Measurements from ENCODE around the gene MCRS1. TPM values are rescaled to one million over a fixed set of nuclear protein-coding genes. Genes with fewer than 3 reads are reported as not detected.

Gene MCRS1
- total RNA-seq, 4 donors from 2014 or later, result 42.4 to 73.6 (median 61.1) TPM

- H3K36me3 ChIP-seq, result no peaks in the 10 kb centered on the region
- H3K27ac ChIP-seq, result no peak overlapping the region
- H3K4me1 ChIP-seq, result peaks cover 17% of the 10 kb centered on the region
- no peak for DNase-seq (ENCODE audit: low spot score in 2 of 2)
- no peaks in the 10 kb centered on the region for H3K9me3 ChIP-seq
- no peak overlapping the region for H3K4me3 ChIP-seq
- 100% methylated on average over 1 of the region's 3 CpGs for WGBS
- TF ChIP-seq EP300 (IDR thresholded peaks at IDR 0.05), result no peak
- TF ChIP-seq POLR2A (IDR thresholded peaks at IDR 0.05), result no peak
- TF ChIP-seq POLR2AphosphoS5 (IDR thresholded peaks at IDR 0.05), result no peak
- TF ChIP-seq, protein P1, sequence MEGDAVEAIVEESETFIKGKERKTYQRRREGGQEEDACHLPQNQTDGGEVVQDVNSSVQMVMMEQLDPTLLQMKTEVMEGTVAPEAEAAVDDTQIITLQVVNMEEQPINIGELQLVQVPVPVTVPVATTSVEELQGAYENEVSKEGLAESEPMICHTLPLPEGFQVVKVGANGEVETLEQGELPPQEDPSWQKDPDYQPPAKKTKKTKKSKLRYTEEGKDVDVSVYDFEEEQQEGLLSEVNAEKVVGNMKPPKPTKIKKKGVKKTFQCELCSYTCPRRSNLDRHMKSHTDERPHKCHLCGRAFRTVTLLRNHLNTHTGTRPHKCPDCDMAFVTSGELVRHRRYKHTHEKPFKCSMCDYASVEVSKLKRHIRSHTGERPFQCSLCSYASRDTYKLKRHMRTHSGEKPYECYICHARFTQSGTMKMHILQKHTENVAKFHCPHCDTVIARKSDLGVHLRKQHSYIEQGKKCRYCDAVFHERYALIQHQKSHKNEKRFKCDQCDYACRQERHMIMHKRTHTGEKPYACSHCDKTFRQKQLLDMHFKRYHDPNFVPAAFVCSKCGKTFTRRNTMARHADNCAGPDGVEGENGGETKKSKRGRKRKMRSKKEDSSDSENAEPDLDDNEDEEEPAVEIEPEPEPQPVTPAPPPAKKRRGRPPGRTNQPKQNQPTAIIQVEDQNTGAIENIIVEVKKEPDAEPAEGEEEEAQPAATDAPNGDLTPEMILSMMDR (IDR thresholded peaks at IDR 0.05), result no peak
- H3K27me3 ChIP-seq, result peaks cover 36% of the 10 kb centered on the region
Observed at GRCh38 chr12:49546481-49546880, 21.5 kb downstream of the MCRS1 start.

GRCh38 chr12:49545815-49546214 is 22.1 kb downstream of the MCRS1 start:
- Histone ChIP-seq H3K27ac (no peak overlapping the region), H3K27me3 (peaks cover 36% of the 10 kb centered on the region), H3K4me3 (no peak overlapping the region), H3K36me3 (no peaks in the 10 kb centered on the region), H3K9me3 (no peaks in the 10 kb centered on the region), H3K4me1 (peaks cover 17% of the 10 kb centered on the region)
- 92% methylated on average over 2 of the region's 4 CpGs for whole genome bisulfite sequencing
- TF ChIP-seq POLR2AphosphoS5 (IDR thresholded peaks at IDR 0.05) (no peak), POLR2A (IDR thresholded peaks at IDR 0.05) (no peak), EP300 (IDR thresholded peaks at IDR 0.05) (no peak)
- TF ChIP-seq, protein P1 (IDR thresholded peaks at IDR 0.05), result no peak
- no peak for DNase-seq (ENCODE audit: low spot score in 2 of 2)

DNA sequence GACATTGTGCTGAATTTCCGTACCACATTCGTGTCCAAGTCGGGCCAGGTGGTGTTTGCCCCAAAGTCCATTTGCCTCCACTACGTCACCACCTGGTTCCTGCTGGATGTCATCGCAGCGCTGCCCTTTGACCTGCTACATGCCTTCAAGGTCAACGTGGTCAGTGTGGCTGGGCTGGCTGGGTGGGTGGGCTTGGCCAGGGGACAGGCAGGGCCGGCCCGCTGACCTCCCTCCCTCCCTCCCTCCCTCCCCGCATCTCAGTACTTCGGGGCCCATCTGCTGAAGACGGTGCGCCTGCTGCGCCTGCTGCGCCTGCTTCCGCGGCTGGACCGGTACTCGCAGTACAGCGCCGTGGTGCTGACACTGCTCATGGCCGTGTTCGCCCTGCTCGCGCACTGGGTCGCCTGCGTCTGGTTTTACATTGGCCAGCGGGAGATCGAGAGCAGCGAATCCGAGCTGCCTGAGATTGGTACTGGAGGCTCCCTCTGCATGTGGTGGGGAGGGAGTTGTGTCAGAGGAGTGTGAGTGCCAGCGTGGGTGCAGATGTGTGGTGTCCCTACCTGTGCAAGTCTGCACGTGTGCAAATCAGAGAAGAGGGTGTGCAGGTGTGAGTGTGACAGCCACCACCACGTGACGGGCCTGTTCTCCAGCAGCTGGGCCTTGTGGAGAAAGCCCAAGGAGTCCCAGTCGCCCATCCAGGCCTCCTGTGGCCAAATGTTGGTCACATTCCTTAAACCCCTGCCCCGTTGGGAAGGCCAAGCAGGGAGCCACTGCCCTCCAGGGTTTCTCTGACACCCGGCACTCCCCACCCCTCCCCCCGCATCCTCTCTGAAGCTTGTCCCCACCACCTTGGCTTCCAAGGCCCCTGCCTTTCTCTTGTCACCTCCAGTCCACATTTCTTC is 23.8 kb downstream of the MCRS1 start:
- WGBS, result 56% methylated on average over 28 of the region's 39 CpGs
- peaks cover 37% of the 10 kb centered on the region for H3K27me3 ChIP-seq
- no peak for DNase-seq (ENCODE audit: low spot score in 2 of 2)

DNA sequence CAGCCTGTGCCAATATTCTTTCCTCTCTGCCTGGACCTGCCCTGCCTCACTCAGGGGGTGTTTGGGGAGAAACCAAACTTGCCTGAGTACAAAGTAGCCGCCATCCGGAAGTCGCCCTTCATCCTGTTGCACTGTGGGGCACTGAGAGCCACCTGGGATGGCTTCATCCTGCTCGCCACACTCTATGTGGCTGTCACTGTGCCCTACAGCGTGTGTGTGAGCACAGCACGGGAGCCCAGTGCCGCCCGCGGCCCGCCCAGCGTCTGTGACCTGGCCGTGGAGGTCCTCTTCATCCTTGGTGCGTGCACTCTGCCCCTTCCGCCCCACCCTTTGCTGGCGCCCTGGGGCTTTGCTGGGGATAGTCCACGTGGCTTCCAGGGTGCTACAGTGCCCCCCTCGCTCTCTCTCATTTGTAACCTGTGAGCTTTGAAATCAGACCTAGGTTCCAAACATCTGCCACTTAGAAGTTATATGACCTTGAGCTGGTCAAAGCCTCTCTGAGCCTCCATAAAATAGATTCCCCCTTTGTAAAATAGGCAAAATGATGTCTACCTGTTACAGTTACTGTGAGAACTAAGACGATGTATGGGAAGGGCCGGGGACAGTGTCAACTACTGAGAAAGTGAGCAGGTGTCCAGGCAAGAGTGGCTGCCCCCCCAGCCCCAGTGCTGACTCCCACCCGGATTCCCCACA is 24.6 kb downstream of the MCRS1 start:
- Histone ChIP-seq H3K9me3 (no peaks in the 10 kb centered on the region), H3K27me3 (peaks cover 37% of the 10 kb centered on the region), H3K27ac (no peak overlapping the region), H3K36me3 (no peaks in the 10 kb centered on the region), H3K4me1 (peaks cover 23% of the 10 kb centered on the region), H3K4me3 (no peak overlapping the region)
- TF ChIP-seq, protein P1 (IDR thresholded peaks at IDR 0.05), result no peak
- no peak for TF ChIP-seq POLR2A (IDR thresholded peaks at IDR 0.05)
- no peak for TF ChIP-seq POLR2AphosphoS5 (IDR thresholded peaks at IDR 0.05)
- TF ChIP-seq EP300 (IDR thresholded peaks at IDR 0.05), result no peak
- 62% methylated on average over 18 of the region's 20 CpGs for WGBS
- DNase-seq (ENCODE audit: low spot score in 2 of 2), result no peak

More for the DNA sequence above, 23.8 kb downstream of the MCRS1 start:
- Histone ChIP-seq H3K27ac (no peak overlapping the region), H3K36me3 (no peaks in the 10 kb centered on the region), H3K4me1 (peaks cover 24% of the 10 kb centered on the region), H3K4me3 (no peak overlapping the region), H3K9me3 (no peaks in the 10 kb centered on the region)
- TF ChIP-seq, protein P1 (IDR thresholded peaks at IDR 0.05), result no peak
- TF ChIP-seq POLR2AphosphoS5 (IDR thresholded peaks at IDR 0.05) (no peak), POLR2A (IDR thresholded peaks at IDR 0.05) (no peak), EP300 (IDR thresholded peaks at IDR 0.05) (no peak)

DNA sequence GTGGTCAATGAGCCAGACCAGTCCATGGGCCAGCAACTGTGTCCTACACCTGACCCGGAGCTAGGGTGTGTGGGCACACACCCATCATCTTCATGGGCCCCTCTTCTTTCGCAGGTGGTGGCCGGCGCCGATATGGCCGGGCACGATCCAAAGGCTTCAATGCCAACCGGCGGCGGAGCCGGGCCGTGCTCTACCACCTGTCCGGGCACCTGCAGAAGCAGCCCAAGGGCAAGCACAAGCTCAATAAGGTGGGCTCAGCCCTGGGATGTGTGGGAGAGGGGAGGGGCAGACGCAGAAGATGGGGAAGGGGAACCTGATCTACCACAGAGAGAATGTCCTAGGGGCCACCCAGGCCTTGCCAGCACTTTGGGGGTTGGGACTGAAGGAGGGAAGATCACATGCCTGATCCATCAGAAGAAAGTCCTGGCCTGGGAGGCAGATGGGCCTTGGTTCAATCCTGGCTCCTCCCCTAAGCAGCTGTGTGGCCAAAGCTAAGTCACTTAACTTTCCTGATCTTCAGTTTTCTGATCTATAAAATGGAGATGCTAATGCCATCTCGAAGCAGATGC is 25.3 kb downstream of the MCRS1 start:
- H3K9me3 ChIP-seq, result no peaks in the 10 kb centered on the region
- peaks cover 28% of the 10 kb centered on the region for H3K4me1 ChIP-seq
- H3K4me3 ChIP-seq, result no peak overlapping the region
- H3K27ac ChIP-seq, result no peak overlapping the region
- no peak for DNase-seq (ENCODE audit: low spot score in 2 of 2)
- no peaks in the 10 kb centered on the region for H3K36me3 ChIP-seq
- H3K27me3 ChIP-seq, result peaks cover 37% of the 10 kb centered on the region
- 93% methylated on average over 15 of the region's 15 CpGs for WGBS
- TF ChIP-seq POLR2AphosphoS5 (IDR thresholded peaks at IDR 0.05) (no peak), EP300 (IDR thresholded peaks at IDR 0.05) (no peak), POLR2A (IDR thresholded peaks at IDR 0.05) (no peak)
- TF ChIP-seq, protein P1 (IDR thresholded peaks at IDR 0.05), result no peak
